Upper lobe of left lung (tissue), 4 donors: ENCODE results near the gene CCDC106.

ENCODE experiments used
- POLR2A ChIP-seq, 4 donors: fragments of 450-650 bp; IDR thresholded peaks; one replicate each; pipeline ENCODE4 v1.5.1; 2016 to 2017; ENCODE audit warnings: antibody characterized with exemption in 4 of 4, mild to moderate bottlenecking in 2 of 4
- TF ChIP-seq, protein P1 (sequence below), 6 experiments: fragments of 450-650 bp in 4 of 6; fragments of 200-600 bp in 2 of 6; sonication (generic) in 2 of 6; IDR thresholded peaks; one replicate each; pipeline ENCODE4 v1.5.1; 2016 to 2019; ENCODE audit warnings: antibody characterized with exemption in 6 of 6

DNA sequence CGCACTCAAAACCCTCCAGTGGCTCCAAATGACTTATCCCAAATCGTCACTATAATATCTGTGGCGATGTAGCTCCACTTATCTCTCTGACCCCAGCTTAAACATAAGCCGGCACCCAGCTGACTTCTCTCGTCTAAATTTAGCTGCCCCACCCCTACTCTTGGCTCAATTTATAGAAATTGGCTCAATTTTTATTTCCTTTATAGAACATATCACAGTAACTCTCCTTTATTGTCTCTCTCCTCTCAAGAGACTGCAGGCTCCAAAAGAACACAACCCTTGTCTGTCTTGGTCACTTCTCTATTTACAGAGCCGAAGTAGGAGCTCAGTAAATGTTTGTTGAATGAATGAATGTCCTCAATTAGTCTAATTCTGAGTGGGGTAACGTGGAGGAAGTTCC lies 24.5 kb upstream of the CCDC106 start:
- TF ChIP-seq, protein P1, sequence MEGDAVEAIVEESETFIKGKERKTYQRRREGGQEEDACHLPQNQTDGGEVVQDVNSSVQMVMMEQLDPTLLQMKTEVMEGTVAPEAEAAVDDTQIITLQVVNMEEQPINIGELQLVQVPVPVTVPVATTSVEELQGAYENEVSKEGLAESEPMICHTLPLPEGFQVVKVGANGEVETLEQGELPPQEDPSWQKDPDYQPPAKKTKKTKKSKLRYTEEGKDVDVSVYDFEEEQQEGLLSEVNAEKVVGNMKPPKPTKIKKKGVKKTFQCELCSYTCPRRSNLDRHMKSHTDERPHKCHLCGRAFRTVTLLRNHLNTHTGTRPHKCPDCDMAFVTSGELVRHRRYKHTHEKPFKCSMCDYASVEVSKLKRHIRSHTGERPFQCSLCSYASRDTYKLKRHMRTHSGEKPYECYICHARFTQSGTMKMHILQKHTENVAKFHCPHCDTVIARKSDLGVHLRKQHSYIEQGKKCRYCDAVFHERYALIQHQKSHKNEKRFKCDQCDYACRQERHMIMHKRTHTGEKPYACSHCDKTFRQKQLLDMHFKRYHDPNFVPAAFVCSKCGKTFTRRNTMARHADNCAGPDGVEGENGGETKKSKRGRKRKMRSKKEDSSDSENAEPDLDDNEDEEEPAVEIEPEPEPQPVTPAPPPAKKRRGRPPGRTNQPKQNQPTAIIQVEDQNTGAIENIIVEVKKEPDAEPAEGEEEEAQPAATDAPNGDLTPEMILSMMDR (IDR thresholded peaks at IDR 0.05), result no peak
- TF ChIP-seq POLR2A (IDR thresholded peaks at IDR 0.05), result no peak
